SU-DHL-6 (cell line): ENCODE data around the gene TMEM18.

Experiments
- H2AFZ ChIP-seq: fragments of 200-600 bp; sonication (generic); 2 replicates; pipeline ENCODE4 v1.6.1; 2014; ENCODE audit warnings: low read depth, mild to moderate bottlenecking, moderate library complexity, mixed read lengths, antibody characterized with exemption, low read length; ENCODE audit not compliant: severe bottlenecking
- H3F3A ChIP-seq: fragments of 200-600 bp; shearing (Covaris generic); 2 replicates; pipeline ENCODE4 v1.6.0; 2016; ENCODE audit warnings: antibody characterized with exemption, mild to moderate bottlenecking; ENCODE audit not compliant: insufficient read depth
- H3K27ac ChIP-seq: fragments of 200-600 bp; sonication (generic); 2 replicates; pipeline ENCODE4 v1.5.1; 2016; ENCODE audit warnings: low read depth, mild to moderate bottlenecking, low read length, moderate library complexity, mixed read lengths
- H3K27me3 ChIP-seq: fragments of 200-600 bp; sonication (generic), shearing (Covaris generic); 2 replicates; pipeline ENCODE4 v1.6.0; 2014; ENCODE audit warnings: mild to moderate bottlenecking, low read length
- H3K36me3 ChIP-seq: fragments of 200-600 bp; sonication (generic); 2 replicates; pipeline ENCODE4 v1.6.1; 2014; ENCODE audit warnings: mild to moderate bottlenecking, low read length, mixed read lengths
- H3K4me2 ChIP-seq: fragments of 300-600, 200-600 bp; shearing (Covaris generic), sonication (generic); 2 replicates; pipeline ENCODE4 v1.6.0; 2014; ENCODE audit warnings: low read length, low read depth, mild to moderate bottlenecking; ENCODE audit not compliant: poor library complexity, severe bottlenecking
- H3K4me3 ChIP-seq: fragments of 200-600 bp; sonication (generic); 2 replicates; pipeline ENCODE4 v1.5.1; 2014; ENCODE audit warnings: antibody characterized with exemption, low read length, mild to moderate bottlenecking, mixed read lengths; ENCODE audit not compliant: insufficient read depth, poor library complexity, severe bottlenecking
- H3K79me2 ChIP-seq: fragments of 200-600 bp; sonication (generic); 2 replicates; pipeline ENCODE4 v1.6.1; 2014; ENCODE audit warnings: mild to moderate bottlenecking, low read length, moderate library complexity; ENCODE audit not compliant: insufficient read depth
- H3K9ac ChIP-seq: fragments of 200-600 bp; sonication (generic); 2 replicates; pipeline ENCODE4 v1.7.0; 2014; ENCODE audit warnings: mild to moderate bottlenecking, low read length
- H3K9me2 ChIP-seq: fragments of 200-600 bp; sonication (generic); replicated peaks from 2 replicates; pipeline ENCODE4 v1.6.1; 2014; ENCODE audit warnings: low read length; ENCODE audit not compliant: insufficient read depth
- H3K9me3 ChIP-seq: fragments of 200-600 bp; sonication (generic); 2 replicates; pipeline ENCODE4 v1.6.1; 2014; ENCODE audit warnings: low read length, mixed read lengths; ENCODE audit not compliant: insufficient read depth
- H4K20me1 ChIP-seq: fragments of 200-600 bp; sonication (generic); 2 replicates; pipeline ENCODE4 v1.6.1; 2014; ENCODE audit warnings: low read depth, mild to moderate bottlenecking, antibody characterized with exemption, low read length, moderate library complexity, mixed read lengths
- EZH2phosphoT487 ChIP-seq: fragments of 200-600 bp; sonication (generic), shearing (Covaris generic); conservative IDR thresholded peaks from 2 replicates; pipeline ENCODE4 v1.6.1; 2018; ENCODE audit warnings: mild to moderate bottlenecking, antibody characterized with exemption, low read length, moderate library complexity, mixed read lengths
- TF ChIP-seq, protein P1 (sequence below): fragments of 200-600 bp; sonication (generic); IDR thresholded peaks from one replicate; pipeline ENCODE4 v1.5.1; 2017; ENCODE audit warnings: antibody characterized with exemption, mild to moderate bottlenecking, low read length, moderate library complexity; ENCODE audit not compliant: insufficient read depth, poor library complexity, severe bottlenecking

Gene TMEM18

DNA sequence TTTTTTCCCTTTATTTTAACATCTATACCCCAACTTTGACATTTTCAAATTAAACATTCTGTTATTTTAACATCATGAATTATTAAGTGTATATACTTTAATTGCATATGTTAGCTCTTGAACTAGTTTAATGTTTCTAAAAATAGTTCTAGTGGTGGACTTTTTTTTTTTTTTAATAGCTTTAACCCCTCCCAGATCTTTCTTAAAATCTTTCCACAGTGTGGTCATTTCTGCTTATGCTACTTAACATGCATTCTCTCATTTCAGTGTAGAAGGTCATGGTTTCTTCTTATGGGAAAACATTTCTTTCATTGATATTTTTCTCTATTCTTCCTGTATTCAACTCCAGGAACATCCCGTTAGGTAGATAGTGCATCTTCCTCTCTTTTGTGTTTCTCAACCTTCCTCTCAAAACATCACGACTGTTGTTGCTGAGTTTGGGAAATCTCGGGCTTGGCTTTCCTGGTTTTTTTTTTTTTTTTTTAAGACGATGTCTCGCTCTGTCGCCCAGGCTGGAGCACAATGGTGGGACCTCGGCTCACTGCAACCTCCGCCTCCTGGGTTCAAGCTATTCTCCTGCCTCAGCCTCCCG is 849 bp upstream of the TMEM18 start:
- Histone ChIP-seq H3K36me3 (no peaks in the 10 kb centered on the region), H3K9ac (peak overlapping the region; percentile 99), H3K9me2 (no peaks in the 10 kb centered on the region), H3K27ac (peak overlapping the region; percentile 93), H4K20me1 (peaks cover 11% of the 10 kb centered on the region; the same call in 1 of the 2 replicates), H3K9me3 (no peaks in the 10 kb centered on the region; the same call in 1 of the 2 replicates), H3K79me2 (peaks cover 38% of the 10 kb centered on the region), H3F3A (peaks cover 9% of the 10 kb centered on the region; the same call in 1 of the 2 replicates), H2AFZ (peak overlapping the region; percentile 78), H3K27me3 (no peaks in the 10 kb centered on the region), H3K4me3 (peak overlapping the region; percentile 99), H3K4me2 (peak overlapping the region; percentile 87)
- TF ChIP-seq, protein P1, sequence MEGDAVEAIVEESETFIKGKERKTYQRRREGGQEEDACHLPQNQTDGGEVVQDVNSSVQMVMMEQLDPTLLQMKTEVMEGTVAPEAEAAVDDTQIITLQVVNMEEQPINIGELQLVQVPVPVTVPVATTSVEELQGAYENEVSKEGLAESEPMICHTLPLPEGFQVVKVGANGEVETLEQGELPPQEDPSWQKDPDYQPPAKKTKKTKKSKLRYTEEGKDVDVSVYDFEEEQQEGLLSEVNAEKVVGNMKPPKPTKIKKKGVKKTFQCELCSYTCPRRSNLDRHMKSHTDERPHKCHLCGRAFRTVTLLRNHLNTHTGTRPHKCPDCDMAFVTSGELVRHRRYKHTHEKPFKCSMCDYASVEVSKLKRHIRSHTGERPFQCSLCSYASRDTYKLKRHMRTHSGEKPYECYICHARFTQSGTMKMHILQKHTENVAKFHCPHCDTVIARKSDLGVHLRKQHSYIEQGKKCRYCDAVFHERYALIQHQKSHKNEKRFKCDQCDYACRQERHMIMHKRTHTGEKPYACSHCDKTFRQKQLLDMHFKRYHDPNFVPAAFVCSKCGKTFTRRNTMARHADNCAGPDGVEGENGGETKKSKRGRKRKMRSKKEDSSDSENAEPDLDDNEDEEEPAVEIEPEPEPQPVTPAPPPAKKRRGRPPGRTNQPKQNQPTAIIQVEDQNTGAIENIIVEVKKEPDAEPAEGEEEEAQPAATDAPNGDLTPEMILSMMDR: no peak
- no peak for TF ChIP-seq EZH2phosphoT487

DNA sequence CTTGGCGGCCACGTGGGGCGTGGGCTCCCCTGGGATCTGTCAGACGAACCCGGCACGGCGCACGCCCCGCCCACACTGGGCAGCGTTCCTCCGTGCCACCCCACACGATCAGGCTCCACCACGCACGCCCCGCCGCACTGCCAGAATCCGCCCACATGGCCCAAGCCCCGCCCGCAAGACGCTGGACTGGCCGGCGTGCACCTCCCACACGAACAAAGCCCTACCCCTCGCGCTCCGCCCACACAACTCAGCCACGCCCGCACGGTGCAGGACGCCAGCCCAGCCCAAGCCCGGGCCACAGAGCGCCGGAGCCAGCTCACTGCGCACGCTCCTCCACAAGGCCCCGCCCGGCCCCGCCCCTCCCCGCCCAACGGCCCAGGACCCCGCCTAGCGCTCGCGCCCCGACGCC is 555 bp downstream of the TMEM18 start:
- Histone ChIP-seq H2AFZ (no peak overlapping the region), H3K79me2 (peaks cover 52% of the 10 kb centered on the region)
- no peak for TF ChIP-seq EZH2phosphoT487
- TF ChIP-seq, protein P1: no peak

DNA sequence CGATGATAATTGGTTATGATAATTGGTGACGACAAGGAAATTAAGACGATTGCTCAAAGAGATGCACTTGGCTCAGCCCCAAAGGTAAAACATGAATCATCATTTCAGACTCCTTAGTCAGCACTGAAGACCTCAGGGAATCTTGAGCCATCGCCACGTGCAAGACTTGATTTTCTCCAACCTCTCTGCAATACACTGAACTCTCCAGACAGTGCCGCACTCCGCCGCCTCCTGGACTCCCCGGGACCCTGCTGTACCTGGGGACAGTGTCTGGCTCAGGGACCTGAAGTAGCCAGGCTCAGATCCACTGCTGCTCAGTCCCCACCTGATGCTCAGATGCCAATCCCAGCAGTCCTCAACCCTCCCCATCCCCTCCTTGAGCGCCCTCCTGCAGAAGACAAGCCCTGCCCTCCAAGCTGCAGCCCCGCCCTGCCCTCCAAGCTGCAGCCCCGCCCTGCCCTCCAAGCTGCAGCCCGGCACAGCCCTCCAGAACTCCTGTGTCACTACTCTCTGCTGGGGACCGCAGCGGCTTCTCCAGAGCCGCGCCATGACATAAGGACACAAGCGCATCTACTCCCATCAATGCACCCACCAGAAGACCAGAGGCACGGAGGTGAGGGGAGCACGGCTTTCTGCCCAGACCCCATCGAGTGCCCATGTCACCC is 1.1 kb downstream of the TMEM18 start:
- H3K9ac ChIP-seq: peak overlapping the region; percentile 64
- no peaks in the 10 kb centered on the region for H3K36me3 ChIP-seq
- TF ChIP-seq, protein P1: no peak
- no peak for TF ChIP-seq EZH2phosphoT487
- peaks cover 11% of the 10 kb centered on the region; the same call in 1 of the 2 replicates for H4K20me1 ChIP-seq
- peak overlapping the region; percentile 32 for H3K27ac ChIP-seq
- H3K9me3 ChIP-seq: no peaks in the 10 kb centered on the region
- H3K4me2 ChIP-seq: peak overlapping the region; percentile 61
- H2AFZ ChIP-seq: no peak overlapping the region
- peak overlapping the region; percentile 72 for H3K4me3 ChIP-seq
- H3F3A ChIP-seq: peaks cover 9% of the 10 kb centered on the region; the same call in 1 of the 2 replicates
- no peaks in the 10 kb centered on the region for H3K9me2 ChIP-seq
- H3K27me3 ChIP-seq: no peaks in the 10 kb centered on the region
- H3K79me2 ChIP-seq: peaks cover 52% of the 10 kb centered on the region

More for the DNA sequence above, 555 bp downstream of the TMEM18 start:
- H3K27ac ChIP-seq: peak overlapping the region; percentile 32
- H3K4me3 ChIP-seq: peak overlapping the region; percentile 72
- peak overlapping the region; percentile 99 for H3K9ac ChIP-seq
- no peaks in the 10 kb centered on the region for H3K9me2 ChIP-seq
- peaks cover 11% of the 10 kb centered on the region; the same call in 1 of the 2 replicates for H4K20me1 ChIP-seq
- H3K27me3 ChIP-seq: no peaks in the 10 kb centered on the region
- peaks cover 9% of the 10 kb centered on the region; the same call in 1 of the 2 replicates for H3F3A ChIP-seq
- H3K9me3 ChIP-seq: no peaks in the 10 kb centered on the region
- no peaks in the 10 kb centered on the region for H3K36me3 ChIP-seq
- H3K4me2 ChIP-seq: peak overlapping the region; percentile 61
